Measurements from ENCODE around the gene SH3RF2.
"Not testable (repeated sequence)": the region's sequence is repeated elsewhere in the genome, so short reads cannot be mapped to it uniquely, and the experiment has no call there.

Gene SH3RF2

DNA sequence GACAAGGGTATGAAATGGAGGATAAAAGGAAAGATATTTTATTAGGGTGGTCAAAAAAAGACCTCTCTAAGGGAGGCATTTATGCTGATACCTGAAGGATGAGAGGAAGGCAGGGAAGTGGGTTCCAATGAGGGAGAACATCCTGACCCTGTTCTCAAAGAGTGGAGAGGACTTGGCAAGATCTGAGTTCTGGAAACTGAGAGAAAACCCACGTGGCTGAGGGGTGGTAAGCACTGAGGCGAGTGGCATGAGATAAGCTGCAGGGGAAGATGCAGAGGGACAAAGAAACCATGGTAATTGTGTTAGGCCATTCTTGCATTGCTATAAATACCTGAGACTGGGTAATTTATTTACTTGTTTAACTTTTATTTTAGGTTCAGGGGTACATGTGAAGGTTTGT is 16.8 kb downstream of the SH3RF2 start:
- no peak for DNase-seq

GRCh38 chr5:145954140-145954539 is 17.8 kb downstream of the SH3RF2 start:
- DNase-seq = not testable (repeated sequence)

DNA sequence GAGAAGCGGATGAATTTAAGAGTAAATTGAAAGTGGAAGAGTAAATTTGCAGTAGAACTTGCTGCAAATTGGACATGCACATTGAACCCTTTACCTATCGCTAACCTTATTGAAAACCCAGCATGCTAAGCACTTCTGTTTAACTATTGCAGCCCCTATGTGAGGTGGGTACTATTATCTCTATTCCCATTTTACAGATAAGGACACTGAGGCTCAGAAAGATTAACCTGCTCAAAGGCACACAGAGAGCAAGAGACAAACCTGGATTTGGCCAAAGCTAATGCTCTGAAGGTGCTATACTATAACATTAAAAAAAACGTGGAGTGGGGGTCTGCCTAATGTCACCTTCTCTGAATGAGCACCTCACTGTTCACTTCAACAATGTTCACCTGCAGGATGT is 21.0 kb downstream of the SH3RF2 start:
- no peak for DNase-seq

GRCh38 chr5:145958436-145958835 is 22.1 kb downstream of the SH3RF2 start:
- no peak for DNase-seq

DNA sequence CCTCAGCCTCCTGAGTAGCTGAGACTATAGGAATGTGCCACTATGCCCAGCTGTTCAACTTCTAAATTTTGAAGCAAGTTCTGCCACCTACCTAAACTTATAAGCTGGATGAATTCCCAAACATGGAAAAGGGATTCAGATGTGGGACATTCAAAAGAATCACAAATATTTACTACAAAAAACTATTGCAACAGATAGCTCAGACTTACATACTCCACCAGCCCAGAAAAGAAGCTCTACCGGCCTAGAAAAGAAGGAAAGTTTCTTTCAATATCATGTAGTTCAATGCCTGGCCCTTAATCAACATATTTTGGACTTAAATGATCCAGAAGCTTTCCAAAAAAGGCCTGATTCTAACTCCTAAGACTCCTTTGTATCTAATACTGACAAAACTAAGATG is 23.8 kb downstream of the SH3RF2 start:
- no peak for DNase-seq

DNA sequence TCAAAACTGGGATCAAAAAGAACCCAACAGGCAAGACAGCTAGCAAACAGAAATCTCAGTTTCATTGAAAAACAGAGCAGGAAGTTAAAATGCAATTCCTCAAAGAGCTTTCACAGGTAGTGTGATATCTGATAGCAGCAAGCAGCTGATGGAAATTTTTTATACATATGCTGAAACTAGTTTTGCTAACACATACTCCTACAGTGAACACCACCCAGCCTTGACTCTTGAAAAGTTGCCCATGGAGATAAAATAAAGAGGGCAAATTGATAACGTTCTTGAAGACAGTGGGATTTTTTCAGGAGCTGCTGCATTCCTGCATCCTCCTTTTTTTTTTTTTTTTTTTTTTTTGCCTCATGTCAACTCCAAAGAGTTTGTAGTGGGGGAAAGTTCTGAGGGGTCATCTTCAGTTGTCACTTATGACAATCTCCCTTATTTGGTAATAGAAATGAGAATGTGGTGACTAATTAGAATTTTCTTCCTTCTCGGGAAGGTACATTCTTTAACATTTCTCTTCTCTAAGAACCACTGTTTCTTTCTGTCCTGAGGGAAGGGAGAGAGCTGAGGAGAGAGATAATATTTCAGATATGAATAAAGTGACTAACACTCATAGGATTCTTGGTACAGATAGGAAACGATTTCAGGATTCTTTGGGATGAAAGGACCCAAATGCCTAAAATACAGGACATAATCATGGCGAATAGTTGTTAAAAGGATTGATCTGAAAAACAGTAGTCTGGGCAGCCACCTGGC is 24.6 kb downstream of the SH3RF2 start:
- DNase-seq = no peak

GRCh38 chr5:145962001-145962400 is 25.6 kb downstream of the SH3RF2 start:
- DNase-seq = no peak

DNA sequence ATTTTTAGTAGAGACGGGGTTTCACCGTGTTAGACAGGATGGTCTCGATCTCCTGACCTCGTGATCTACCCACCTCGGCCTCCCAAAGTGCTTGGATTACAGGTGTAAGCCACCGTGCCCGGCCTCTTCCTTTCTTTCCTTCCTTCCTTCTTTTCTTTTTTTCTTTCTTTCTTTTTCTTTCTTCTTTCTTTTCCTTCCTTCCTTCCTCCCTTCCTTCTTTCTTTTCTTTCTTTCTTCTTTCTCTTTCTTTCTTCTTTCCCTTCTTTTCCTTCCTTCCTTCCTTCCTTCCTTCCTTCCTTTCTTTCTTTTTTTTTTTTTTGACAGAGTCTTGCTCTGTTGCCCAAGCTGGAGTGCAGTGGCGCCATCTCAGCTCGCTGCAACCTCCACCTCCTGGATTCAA is 27.6 kb downstream of the SH3RF2 start:
- not testable (repeated sequence) for DNase-seq

DNA sequence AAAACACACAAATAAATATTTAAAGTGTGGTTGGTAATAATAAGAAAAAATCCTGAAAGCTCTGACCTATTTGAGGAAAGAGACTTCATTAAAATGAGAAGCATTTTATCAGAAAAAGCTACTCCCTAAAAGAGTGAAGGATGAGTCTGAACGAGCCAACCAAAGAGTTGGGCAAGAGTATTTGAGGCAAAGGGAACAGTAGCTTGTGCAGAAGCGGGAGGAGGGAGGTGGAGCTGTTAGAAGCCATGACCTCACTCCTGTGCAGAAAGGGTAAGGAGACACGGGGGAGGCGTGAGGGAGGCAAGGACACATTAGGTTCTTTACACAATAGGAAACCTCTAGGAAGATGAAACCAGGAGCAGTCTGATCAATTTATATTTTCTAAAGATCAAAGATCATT is 29.4 kb downstream of the SH3RF2 start:
- DNase-seq = no peak

DNA sequence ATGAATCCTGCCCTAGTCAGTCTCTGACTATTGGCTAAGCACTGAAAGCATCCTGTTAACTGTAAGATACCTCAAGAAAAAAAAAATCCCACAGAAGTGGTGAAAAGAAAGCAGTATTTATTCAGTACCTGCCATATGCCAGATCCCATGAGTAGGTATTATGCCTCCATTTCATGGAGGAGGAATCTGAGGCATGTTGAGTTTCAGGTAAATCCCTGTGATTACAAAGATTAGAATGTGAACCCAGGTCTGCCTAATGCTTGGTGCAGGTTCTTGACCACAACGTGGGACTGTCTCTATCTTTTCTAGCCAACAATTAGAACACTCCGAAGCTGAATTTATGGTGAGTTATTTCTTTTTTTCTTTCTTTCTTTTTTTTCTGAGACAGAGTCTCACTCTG is 30.9 kb downstream of the SH3RF2 start:
- DNase-seq = no peak

GRCh38 chr5:145968970-145969713 is 32.8 kb downstream of the SH3RF2 start:
- DNase-seq = no peak

GRCh38 chr5:145969714-145970092 is 33.3 kb downstream of the SH3RF2 start:
- DNase-seq = no peak

DNA sequence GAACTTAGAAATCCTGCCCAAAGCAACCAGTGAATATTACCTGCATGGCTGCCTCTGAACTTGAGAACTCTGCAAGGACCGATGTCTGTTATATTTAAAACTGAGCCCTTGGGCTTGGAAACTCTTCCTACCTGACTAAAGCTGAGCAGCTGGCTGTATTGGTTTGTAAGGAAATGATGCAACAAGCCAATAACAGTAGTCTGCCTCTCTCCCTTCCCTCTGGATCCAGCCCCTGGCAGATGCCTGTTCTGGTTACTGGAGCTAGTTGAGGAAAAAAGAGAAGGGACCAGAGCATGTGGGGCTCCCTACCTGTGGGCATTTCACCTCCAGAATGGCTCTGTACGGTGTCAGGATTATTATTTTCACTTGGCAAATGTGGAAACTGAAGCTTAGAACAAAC is 34.7 kb downstream of the SH3RF2 start:
- DNase-seq = no peak

DNA sequence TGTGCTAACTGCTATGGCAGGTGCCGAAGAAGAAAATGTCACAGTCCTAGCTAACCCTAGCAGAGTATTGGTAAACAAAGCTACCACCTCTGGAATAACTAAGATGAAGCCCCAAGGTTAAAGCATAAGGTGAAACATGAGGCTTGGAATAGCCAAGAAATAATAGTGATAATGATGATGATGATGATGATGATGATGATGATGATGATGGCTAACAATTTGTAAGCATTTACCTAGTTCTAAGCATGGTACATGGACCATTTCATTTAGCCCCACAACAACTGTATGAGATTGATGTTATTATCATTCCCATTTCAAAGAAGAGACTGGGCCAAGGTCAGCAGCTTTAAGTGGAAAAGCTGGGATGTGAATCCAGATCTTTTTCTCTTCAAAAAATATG is 35.3 kb downstream of the SH3RF2 start:
- no peak for DNase-seq

GRCh38 chr5:145975001-145975360 is 38.6 kb downstream of the SH3RF2 start:
- DNase-seq = no peak

DNA sequence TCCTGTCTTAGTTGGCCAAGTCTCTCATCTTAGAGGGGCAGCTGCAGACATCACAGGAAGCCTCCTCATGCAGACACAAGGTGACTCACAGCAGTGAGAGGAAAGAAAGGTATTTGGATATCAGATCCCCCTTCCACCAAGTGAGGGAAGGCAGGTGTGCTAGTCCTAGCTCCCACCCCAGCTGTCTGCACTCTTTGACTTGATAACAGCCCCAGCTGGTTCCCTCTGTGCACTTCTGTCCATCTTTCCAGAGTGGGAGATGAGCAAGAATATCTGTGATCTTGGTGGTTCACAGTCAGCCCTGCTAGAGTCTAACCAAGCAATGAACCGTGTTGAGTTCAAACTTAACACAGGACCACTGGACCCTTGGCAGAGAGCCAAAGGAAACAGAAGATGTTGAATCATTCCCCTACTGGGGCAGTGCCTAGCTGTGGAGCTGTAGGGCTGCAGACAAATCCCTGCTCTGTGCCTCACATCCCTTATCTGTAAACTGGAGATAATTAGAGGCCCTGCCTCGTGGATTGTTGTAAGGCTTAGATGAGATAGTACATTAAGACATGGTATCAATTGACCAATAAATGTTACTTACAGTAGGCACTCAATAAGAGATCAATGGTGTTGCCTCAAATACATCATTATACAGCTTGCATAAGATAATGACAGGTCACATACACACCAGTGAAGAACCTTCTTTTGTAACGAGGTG is 39.1 kb downstream of the SH3RF2 start:
- DNase-seq = no peak

- no peak for DNase-seq
These were observed 40.2 kb downstream of the SH3RF2 start for GRCh38 chr5:145976431-145977155.

DNA sequence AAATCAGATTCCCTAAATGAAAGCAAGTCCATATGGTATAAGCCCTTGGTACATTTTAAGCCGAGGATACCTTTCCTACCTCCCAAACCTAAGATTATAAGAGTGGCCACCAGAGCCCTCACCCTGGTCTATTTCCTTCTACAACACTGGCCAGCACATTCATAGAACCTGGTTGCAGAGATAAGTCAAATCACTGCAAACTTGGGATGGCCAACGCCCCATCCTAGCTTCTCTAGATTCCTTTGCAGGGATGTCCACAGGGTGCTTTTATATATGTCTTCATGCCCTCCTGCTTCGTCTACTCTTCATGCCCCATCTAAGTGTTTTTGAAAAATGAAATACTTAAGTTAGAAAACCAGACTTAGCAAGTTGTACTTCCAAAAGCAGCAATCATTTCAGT is 41.8 kb downstream of the SH3RF2 start:
- DNase-seq = no peak

GRCh38 chr5:145978708-145979107 is 42.3 kb downstream of the SH3RF2 start:
- no peak for DNase-seq

GRCh38 chr5:145979270-145980223 is 43.2 kb downstream of the SH3RF2 start:
- no peak for DNase-seq

- no peak for DNase-seq
These were observed 43.9 kb downstream of the SH3RF2 start for GRCh38 chr5:145980259-145980658.

DNA sequence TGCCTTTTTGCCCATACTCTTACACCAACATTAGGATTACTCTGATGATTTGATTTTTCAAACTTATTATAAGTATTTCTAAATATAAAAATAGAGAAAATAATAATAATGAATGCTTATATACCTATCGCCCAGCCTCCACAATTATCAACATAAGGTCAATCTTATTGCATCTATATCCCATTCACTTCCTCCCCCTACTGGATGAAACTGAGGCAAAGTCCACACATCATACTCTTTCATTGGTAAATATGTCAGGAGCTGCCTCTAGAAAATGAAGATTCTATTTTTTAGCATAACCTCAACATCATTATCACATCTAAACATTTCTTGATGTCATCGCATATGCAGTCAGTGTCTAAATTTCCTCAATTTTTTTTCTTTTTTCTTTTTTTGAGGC is 44.3 kb downstream of the SH3RF2 start:
- DNase-seq = no peak
